ENCODE results near the gene TMEM178B.

DNA sequence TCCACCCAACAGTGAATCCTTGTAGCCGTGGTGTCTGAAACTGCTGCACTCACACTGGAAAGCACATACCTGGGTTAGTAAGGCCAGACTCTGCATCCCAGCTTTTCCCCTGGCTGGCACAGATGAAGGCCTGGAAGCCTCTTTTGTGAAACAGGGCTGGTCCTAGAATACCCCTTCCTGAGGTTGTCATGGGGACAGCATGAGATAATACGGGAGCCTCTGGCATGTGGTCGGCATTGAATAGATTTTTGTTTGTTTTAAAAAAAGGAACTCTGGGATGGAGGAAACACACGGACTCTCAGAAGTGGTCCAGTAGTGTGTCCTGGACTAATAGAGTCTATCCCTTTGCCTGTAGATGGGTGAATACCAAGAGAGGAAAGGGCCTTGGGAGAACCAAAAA is 129.7 kb downstream of the TMEM178B start:
- TF ChIP-seq, protein P1, sequence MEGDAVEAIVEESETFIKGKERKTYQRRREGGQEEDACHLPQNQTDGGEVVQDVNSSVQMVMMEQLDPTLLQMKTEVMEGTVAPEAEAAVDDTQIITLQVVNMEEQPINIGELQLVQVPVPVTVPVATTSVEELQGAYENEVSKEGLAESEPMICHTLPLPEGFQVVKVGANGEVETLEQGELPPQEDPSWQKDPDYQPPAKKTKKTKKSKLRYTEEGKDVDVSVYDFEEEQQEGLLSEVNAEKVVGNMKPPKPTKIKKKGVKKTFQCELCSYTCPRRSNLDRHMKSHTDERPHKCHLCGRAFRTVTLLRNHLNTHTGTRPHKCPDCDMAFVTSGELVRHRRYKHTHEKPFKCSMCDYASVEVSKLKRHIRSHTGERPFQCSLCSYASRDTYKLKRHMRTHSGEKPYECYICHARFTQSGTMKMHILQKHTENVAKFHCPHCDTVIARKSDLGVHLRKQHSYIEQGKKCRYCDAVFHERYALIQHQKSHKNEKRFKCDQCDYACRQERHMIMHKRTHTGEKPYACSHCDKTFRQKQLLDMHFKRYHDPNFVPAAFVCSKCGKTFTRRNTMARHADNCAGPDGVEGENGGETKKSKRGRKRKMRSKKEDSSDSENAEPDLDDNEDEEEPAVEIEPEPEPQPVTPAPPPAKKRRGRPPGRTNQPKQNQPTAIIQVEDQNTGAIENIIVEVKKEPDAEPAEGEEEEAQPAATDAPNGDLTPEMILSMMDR (conservative IDR thresholded peaks at IDR 0.05 in 1 of 2, IDR thresholded peaks at IDR 0.05 in 1 of 2; ENCODE audit: extremely low read depth in 1 of 2, insufficient read depth in 1 of 2, low read depth in 1 of 2, low read length in 2 of 2): no peak
- TF ChIP-seq EZH2 (IDR thresholded peaks at IDR 0.05; ENCODE audit: borderline replicate concordance, low read length): no peak
